Suprapubic skin (tissue), 4 donors: ENCODE results near the gene SAMD4A.

Source experiments
- CTCF ChIP-seq, 2 donors: fragments of 200-600 bp in 1 of 2; fragments of 450-650 bp in 1 of 2; sonication (generic) in 1 of 2; IDR thresholded peaks; one replicate each; pipeline ENCODE4 v1.5.1; 2016 to 2019; ENCODE audit warnings: antibody characterized with exemption in 2 of 2, mild to moderate bottlenecking in 1 of 2, moderate library complexity in 1 of 2
- EP300 ChIP-seq: sonication (generic); formaldehyde crosslinking; IDR thresholded peaks from one replicate; pipeline ENCODE4 v1.6.1; 2017; ENCODE audit warnings: antibody characterized with exemption
- POLR2A ChIP-seq, 2 donors: fragments of 450-650 bp; IDR thresholded peaks; one replicate each; pipeline ENCODE4 v1.6.1; 2017; ENCODE audit warnings: antibody characterized with exemption in 2 of 2, mild to moderate bottlenecking in 2 of 2, moderate library complexity in 2 of 2
- POLR2AphosphoS5 ChIP-seq, 3 donors: sonication (generic); formaldehyde crosslinking; IDR thresholded peaks; one replicate each; pipeline ENCODE4 v1.6.1; 2017; ENCODE audit warnings: antibody characterized with exemption in 3 of 3

- TF ChIP-seq CTCF (IDR thresholded peaks at IDR 0.05) (no peak), POLR2A (IDR thresholded peaks at IDR 0.05) (no peak), POLR2AphosphoS5 (IDR thresholded peaks at IDR 0.05) (no peak), EP300 (no peak)
These were observed 257.0 kb downstream of the SAMD4A start for GRCh38 chr14:54823757-54824549.
